Stomach smooth muscle (tissue), 2 donors: Measurements from ENCODE around the gene STK4.
"Not testable (repeated sequence)": the region's sequence is repeated elsewhere in the genome, so short reads cannot be mapped to it uniquely, and the experiment has no call there.

Experiments
- H3K27ac ChIP-seq: one replicate; pipeline ENCODE4 v1.7.0; 2013; ENCODE audit warnings: mild to moderate bottlenecking, low read length, inconsistent platforms
- H3K27me3 ChIP-seq, 2 donors: one replicate each; pipeline ENCODE4 v1.7.0; 2013; ENCODE audit warnings: low read length in 2 of 2; ENCODE audit not compliant: insufficient read depth in 2 of 2, control insufficient read depth in 1 of 2
- H3K36me3 ChIP-seq, 2 donors: one replicate each; pipeline ENCODE4 v1.7.0; 2013; ENCODE audit warnings: low read length in 2 of 2; ENCODE audit not compliant: control insufficient read depth in 2 of 2, insufficient read depth in 2 of 2
- H3K4me1 ChIP-seq: one replicate; pipeline ENCODE4 v1.7.0; 2013; ENCODE audit warnings: low read length; ENCODE audit not compliant: control insufficient read depth, insufficient read depth
- H3K4me3 ChIP-seq, 2 donors: one replicate each; pipeline ENCODE4 v1.7.0; 2013; ENCODE audit warnings: low read length in 2 of 2
- H3K9ac ChIP-seq, 2 donors: one replicate each; pipeline ENCODE4 v1.7.0; 2013; ENCODE audit warnings: low read length in 2 of 2, mild to moderate bottlenecking in 1 of 2
- H3K9me3 ChIP-seq, 2 donors: one replicate each; pipeline ENCODE4 v1.7.0; 2013; ENCODE audit warnings: low read length in 2 of 2; ENCODE audit not compliant: control insufficient read depth in 2 of 2
- donor health status: healthy.
- donor health status: Pancreatic carcinoma.

Gene STK4

GRCh38 chr20:45056473-45057173 lies 90.3 kb downstream of the STK4 start:
- Histone ChIP-seq H3K36me3 (peaks cover 11% of the 10 kb centered on the region in 2 donors), H3K9ac (no peak overlapping the region), H3K27me3 (no peaks in the 10 kb centered on the region), H3K4me1 (no peaks in the 10 kb centered on the region), H3K27ac (no peak overlapping the region), H3K4me3 (no peak overlapping the region), H3K9me3 (no peaks in the 10 kb centered on the region)

DNA sequence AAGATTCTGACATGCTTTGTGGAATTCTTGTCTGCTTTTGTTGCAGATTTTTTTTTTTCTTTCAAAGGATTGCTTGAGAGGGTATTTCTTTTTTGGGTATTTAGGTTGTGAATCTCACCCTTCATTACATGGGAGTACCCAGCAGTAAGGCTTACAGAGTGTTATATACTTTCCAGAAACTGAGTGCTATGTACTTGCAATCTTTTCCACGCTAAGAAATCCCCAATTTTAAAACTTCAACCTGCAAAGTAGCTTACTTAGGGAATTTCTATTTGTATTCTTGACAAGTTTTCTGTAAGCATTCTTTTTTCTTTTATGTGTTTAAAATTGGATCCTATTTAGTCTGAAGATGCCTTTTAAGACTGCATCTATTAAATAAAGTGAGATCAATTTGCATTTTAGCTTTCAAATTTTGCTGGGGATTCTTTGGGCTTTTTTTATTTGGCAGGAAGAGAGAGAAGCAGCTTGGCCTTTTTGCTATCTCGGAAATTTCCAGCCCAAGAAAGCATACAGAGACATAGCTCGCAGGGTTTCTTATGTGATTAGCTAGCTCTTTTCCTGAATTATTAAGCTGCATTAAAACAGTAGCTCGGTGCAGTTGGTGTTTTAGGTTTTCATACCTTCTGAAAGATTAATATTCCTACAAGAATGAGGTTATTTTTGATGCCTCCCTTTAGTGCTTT lies 92.0 kb downstream of the STK4 start:
- no peaks in the 10 kb centered on the region for H3K9me3 ChIP-seq
- no peak overlapping the region for H3K27ac ChIP-seq
- peaks cover 8% of the 10 kb centered on the region in 2 donors for H3K36me3 ChIP-seq
- H3K4me1 ChIP-seq, result no peaks in the 10 kb centered on the region
- H3K27me3 ChIP-seq, result no peaks in the 10 kb centered on the region
- H3K4me3 ChIP-seq, result no peak overlapping the region
- no peak overlapping the region for H3K9ac ChIP-seq

GRCh38 chr20:45059022-45059728 lies 92.9 kb downstream of the STK4 start:
- no peak overlapping the region for H3K27ac ChIP-seq
- H3K4me1 ChIP-seq, result no peaks in the 10 kb centered on the region
- peaks cover 5 to 6% of the 10 kb centered on the region in 2 donors for H3K36me3 ChIP-seq
- H3K27me3 ChIP-seq, result no peaks in the 10 kb centered on the region
- H3K9ac ChIP-seq, result no peak overlapping the region
- no peaks in the 10 kb centered on the region for H3K9me3 ChIP-seq
- H3K4me3 ChIP-seq, result no peak overlapping the region

- Histone ChIP-seq H3K9ac (no peak overlapping the region), H3K36me3 (peaks cover 4 to 5% of the 10 kb centered on the region in 2 donors), H3K27me3 (no peaks in the 10 kb centered on the region), H3K9me3 (no peaks in the 10 kb centered on the region), H3K4me1 (no peaks in the 10 kb centered on the region), H3K4me3 (no peak overlapping the region), H3K27ac (no peak overlapping the region)
These were observed 94.0 kb downstream of the STK4 start for GRCh38 chr20:45060294-45060693.

DNA sequence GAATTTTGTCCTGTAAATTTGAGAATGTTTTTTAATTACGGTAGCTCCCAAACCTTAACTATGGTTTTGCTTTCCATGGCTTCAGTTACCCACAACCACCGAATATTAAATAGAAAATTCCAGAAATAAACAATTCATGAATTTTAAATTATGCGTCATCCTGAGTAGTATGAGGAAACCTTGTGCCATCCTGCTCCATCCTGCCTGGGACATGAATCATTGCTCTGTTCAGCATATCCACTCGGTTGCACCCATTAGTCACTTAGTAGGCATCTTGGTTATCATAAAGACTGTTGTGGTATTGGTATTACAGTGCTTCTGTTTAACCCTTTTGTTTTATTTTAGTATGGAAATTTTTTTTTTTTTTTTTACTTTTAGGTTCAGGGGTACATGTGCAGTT lies 94.9 kb downstream of the STK4 start:
- H3K27ac ChIP-seq, result no peak overlapping the region

DNA sequence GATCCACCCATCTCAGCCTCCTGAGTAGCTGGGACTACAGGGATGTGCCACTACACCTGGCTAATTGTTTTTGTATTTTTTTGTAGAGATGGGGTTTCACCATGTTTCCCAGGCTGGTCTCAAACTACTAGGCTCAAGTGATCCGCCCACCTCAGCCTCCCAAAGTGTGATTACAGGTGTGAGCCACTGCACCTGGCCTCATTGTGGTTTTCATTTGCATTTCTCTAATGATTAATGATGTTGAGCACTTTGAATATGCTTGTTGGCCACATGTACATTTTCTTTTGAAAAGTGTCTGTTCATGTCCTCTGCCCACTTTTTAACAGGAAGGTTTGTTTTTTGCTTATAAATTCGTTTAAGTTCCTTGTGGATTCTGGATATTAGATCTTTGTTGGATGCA lies 96.8 kb downstream of the STK4 start:
- H3K36me3 ChIP-seq, H3K27ac ChIP-seq, H3K9me3 ChIP-seq, H3K9ac ChIP-seq, H3K27me3 ChIP-seq, H3K4me1 ChIP-seq, H3K4me3 ChIP-seq: not testable (repeated sequence)

More for the DNA sequence above, 94.9 kb downstream of the STK4 start:
- no peaks in the 10 kb centered on the region for H3K27me3 ChIP-seq
- no peak overlapping the region for H3K9ac ChIP-seq
- no peaks in the 10 kb centered on the region for H3K4me1 ChIP-seq
- H3K4me3 ChIP-seq, result no peak overlapping the region
- no peaks in the 10 kb centered on the region for H3K9me3 ChIP-seq
- H3K36me3 ChIP-seq, result peaks cover 4 to 5% of the 10 kb centered on the region in 2 donors

DNA sequence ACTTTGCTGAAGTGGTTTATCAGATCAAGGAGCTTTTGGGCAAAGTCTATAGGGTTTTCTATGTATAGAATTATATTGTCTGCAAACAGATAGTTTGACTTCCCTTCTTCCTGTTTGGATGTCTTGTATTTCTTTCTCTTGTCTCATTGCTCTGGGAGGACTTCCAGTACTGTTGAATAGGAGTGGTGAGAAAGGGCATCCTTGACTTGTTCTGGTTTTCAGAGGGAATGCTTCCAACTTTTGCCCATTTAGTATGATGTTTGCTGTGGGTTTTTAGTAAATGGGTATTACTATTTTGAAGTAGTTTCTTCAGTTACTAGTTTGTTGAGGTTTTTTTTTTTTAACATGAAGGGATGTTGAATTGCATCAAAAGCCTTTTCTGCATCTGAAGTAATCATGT lies 98.5 kb downstream of the STK4 start:
- Histone ChIP-seq H3K4me3 (no peak overlapping the region), H3K27ac (no peak overlapping the region)

GRCh38 chr20:45066372-45066771 lies 100.1 kb downstream of the STK4 start:
- H3K27ac ChIP-seq, result no peak overlapping the region
- H3K4me3 ChIP-seq, result no peak overlapping the region
- no peaks in the 10 kb centered on the region for H3K9me3 ChIP-seq
- no peaks in the 10 kb centered on the region for H3K4me1 ChIP-seq
- no peaks in the 10 kb centered on the region for H3K27me3 ChIP-seq
- H3K36me3 ChIP-seq, result peaks cover 0 to 6% of the 10 kb centered on the region in 2 donors
- no peak overlapping the region for H3K9ac ChIP-seq

More for the DNA sequence above, 98.5 kb downstream of the STK4 start:
- Histone ChIP-seq H3K4me1 (no peaks in the 10 kb centered on the region), H3K9ac (no peak overlapping the region), H3K27me3 (no peaks in the 10 kb centered on the region), H3K9me3 (no peaks in the 10 kb centered on the region), H3K36me3 (peaks cover 0 to 6% of the 10 kb centered on the region in 2 donors)

GRCh38 chr20:45067087-45067486 lies 100.8 kb downstream of the STK4 start:
- H3K9ac ChIP-seq, result no peak overlapping the region
- H3K9me3 ChIP-seq, result no peaks in the 10 kb centered on the region
- peaks cover 0 to 6% of the 10 kb centered on the region in 2 donors for H3K36me3 ChIP-seq
- H3K4me3 ChIP-seq, result no peak overlapping the region
- no peaks in the 10 kb centered on the region for H3K27me3 ChIP-seq
- no peaks in the 10 kb centered on the region for H3K4me1 ChIP-seq
- H3K27ac ChIP-seq, result no peak overlapping the region

DNA sequence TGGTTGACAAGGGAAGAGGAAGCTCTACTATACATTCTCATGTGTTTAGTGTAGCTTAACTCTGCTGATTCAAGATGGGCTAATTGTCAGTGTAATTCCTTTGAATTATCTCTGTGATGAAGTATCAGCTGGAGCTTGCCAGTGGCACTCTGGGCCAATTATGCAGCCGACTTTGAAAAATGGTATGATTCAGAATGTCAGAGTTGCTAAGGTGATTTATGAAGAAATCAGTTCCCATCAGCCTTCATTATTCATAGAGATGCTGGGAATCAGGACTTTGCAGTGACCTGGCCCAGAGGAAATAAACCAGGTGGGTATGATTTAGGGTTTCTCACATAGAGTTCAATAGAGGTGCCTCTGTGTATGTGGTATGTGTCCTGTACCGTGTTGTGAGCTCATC lies 101.2 kb downstream of the STK4 start:
- Histone ChIP-seq H3K9ac (no peak overlapping the region), H3K27me3 (no peaks in the 10 kb centered on the region), H3K27ac (no peak overlapping the region), H3K4me1 (no peaks in the 10 kb centered on the region), H3K36me3 (peaks cover 0 to 6% of the 10 kb centered on the region in 2 donors), H3K4me3 (no peak overlapping the region), H3K9me3 (no peaks in the 10 kb centered on the region)
